Panc1 (cell line): Measurements from ENCODE around the gene MTM1. TPM values are rescaled to one million over a fixed set of nuclear protein-coding genes. Genes with fewer than 3 reads are reported as not detected.

Experiments used
- ATAC-seq: fragments of 200-7000 bp; cut with Tn5 transposase; 2 replicates; pipeline ENCODE4 v1.9.1; 2020; ENCODE audit warnings: mild to moderate bottlenecking, moderate library complexity
- BruUV-seq: library from RNA; stranded (reverse); fragments of 400-500 nt; replicated peaks from 2 replicates; lab custom pipeline; 2021; lab: Mats Ljungman, UMichigan
- CTCF ChIA-PET: fragments of 300-600 bp; sonication (Branson Sonifier 250); formaldehyde crosslinking; loops from one replicate; lab custom pipeline; 2022; ENCODE audit warnings: antibody characterized with exemption; lab: Charles Lee
- POLR2A ChIA-PET: fragments of 300-600 bp; sonication (Branson Sonifier 250); formaldehyde crosslinking; loops from one replicate; lab custom pipeline; 2022; ENCODE audit warnings: antibody characterized with exemption; lab: Charles Lee
- DNase-seq: peaks from one replicate; pipeline ENCODE4 v3.0.0-alpha.2; 2010; ENCODE audit warnings: low read depth, low spot score
- H3K27ac ChIP-seq: 2 replicates; pipeline ENCODE4 v1.5.1; 2011; ENCODE audit warnings: mild to moderate bottlenecking, low read length, inconsistent platforms
- H3K27me3 ChIP-seq: fragments of 200-500 bp; sonication (Bioruptor generic); 2 replicates; pipeline ENCODE4 v1.6.0; 2014; ENCODE audit warnings: low read length, inconsistent platforms; ENCODE audit not compliant: control insufficient read depth, insufficient read depth
- H3K36me3 ChIP-seq: fragments of 200-500 bp; sonication (Bioruptor generic); 2 replicates; pipeline ENCODE4 v1.5.1; 2014; ENCODE audit warnings: inconsistent platforms, mild to moderate bottlenecking, low read length, moderate library complexity; ENCODE audit not compliant: control insufficient read depth, insufficient read depth
- H3K4me1 ChIP-seq: 2 replicates; pipeline ENCODE4 v1.5.1; 2011; ENCODE audit warnings: inconsistent platforms, mild to moderate bottlenecking, low read length, moderate library complexity; ENCODE audit not compliant: control insufficient read depth, insufficient read depth
- H3K4me3 ChIP-seq, 2 experiments: 2 replicates each; pipeline ENCODE4 v1.5.1; 2011 to 2012; ENCODE audit warnings: low read depth in 2 of 2, low read length in 2 of 2, mild to moderate bottlenecking in 2 of 2, inconsistent platforms in 1 of 2, moderate library complexity in 1 of 2
- H3K9me3 ChIP-seq: fragments of 200-500 bp; sonication (Bioruptor generic); 2 replicates; pipeline ENCODE4 v1.5.1; 2014; ENCODE audit warnings: low read depth, mild to moderate bottlenecking, inconsistent platforms, low read length, moderate library complexity; ENCODE audit not compliant: control insufficient read depth, insufficient read depth
- POLR2AphosphoS5 ChIP-seq: IDR thresholded peaks from 2 replicates; pipeline ENCODE4 v1.6.1; 2012; ENCODE audit warnings: mild to moderate bottlenecking, low read depth, low read length, moderate library complexity
- SIN3A ChIP-seq: IDR thresholded peaks from 2 replicates; pipeline ENCODE4 v1.6.1; 2012; ENCODE audit warnings: low read depth, mild to moderate bottlenecking, low read length, moderate library complexity, borderline replicate concordance; ENCODE audit not compliant: insufficient read depth
- TCF7L2 ChIP-seq: IDR thresholded peaks from 2 replicates; pipeline ENCODE4 v1.6.1; 2011; ENCODE audit warnings: mild to moderate bottlenecking, low read depth, low read length, inconsistent platforms
- in situ Hi-C: cut with HindIII; loops from 2 replicates; pipeline ENCODE4 v1.10.0; 2016; ENCODE audit warnings: low sequenced_read_pairs, low pct_unique_long_range_greater_than_20kb
- intact Hi-C: fragments of 100-400 bp; cut with micrococcal nuclease; formaldehyde crosslinking; loops from one replicate; pipeline ENCODE4 v1.10.0; 2022; ENCODE audit not compliant: unreplicated experiment
- total RNA-seq: library from RNA; stranded (reverse); gene quantifications from one replicate; pipeline ENCODE4 v1.2.1, GENCODE V29; 2021; ENCODE audit not compliant: unreplicated experiment
- TF ChIP-seq, protein P1 (sequence below), 2 experiments: IDR thresholded peaks; 2 replicates each; pipeline ENCODE4 v1.6.1; 2011 to 2012; ENCODE audit warnings: low read depth in 2 of 2, control low read depth in 1 of 2, low read length in 1 of 2, mild to moderate bottlenecking in 1 of 2, moderate library complexity in 1 of 2; ENCODE audit not compliant: insufficient read depth in 1 of 2
- TF ChIP-seq, protein P2 (sequence below): fragments of 450-650 bp; IDR thresholded peaks from 2 replicates; pipeline ENCODE4 v1.5.1; 2017; ENCODE audit warnings: mild to moderate bottlenecking

Gene MTM1
- total RNA-seq, 1 experiment from 2014 or later, result 24.0 TPM

DNA sequence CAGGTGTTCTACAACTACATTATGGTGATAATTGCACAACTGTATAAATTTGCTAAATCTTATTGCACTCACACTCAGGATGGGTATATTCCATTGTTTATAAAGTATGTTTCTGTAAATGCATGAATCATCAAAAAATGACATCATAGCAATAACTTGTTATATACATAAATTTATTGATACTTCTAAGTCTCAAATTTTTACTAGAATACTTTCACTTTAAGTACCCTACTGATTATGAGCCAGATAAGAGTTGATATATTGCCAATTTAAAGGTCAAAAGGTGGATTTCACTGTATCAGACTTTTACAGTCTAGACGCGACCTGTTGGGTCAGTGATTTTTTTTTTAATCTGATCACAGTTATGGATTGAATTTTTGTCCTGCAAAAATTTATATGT, 87.4 kb downstream of the MTM1 start:
- intact Hi-C loops, result no loop called here
- CTCF ChIA-PET, result no interaction called here

DNA sequence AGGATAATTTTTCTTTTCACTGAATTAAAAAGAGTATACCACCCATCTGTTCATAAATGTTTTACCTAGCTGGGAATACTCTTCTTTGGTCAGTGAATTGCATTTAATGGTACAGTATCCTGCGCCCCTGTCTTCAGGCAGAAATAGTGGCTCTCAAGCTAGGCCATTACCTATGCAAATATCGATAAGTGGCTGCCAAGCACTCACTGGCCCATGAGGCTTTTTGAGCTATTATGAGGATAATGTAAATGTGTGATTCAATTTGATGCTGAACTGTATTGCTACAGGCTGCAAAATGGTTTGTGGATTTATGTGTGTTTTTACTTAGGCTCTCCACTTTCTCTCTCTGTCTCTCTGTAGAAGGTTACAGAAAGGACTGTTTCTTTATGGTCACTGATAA, 94.7 kb downstream of the MTM1 start:
- no peak overlapping the region for H3K27ac ChIP-seq
- ChIA-PET POLR2A (no interaction called here), CTCF (no interaction called here)
- no peaks in the 10 kb centered on the region; the same call in 1 of the 2 replicates for H3K36me3 ChIP-seq
- intact Hi-C loops (no loop called here), in situ Hi-C loops (no loop called here)
- ATAC-seq (no peak), DNase-seq (no peak)
- TF ChIP-seq, protein P1, sequence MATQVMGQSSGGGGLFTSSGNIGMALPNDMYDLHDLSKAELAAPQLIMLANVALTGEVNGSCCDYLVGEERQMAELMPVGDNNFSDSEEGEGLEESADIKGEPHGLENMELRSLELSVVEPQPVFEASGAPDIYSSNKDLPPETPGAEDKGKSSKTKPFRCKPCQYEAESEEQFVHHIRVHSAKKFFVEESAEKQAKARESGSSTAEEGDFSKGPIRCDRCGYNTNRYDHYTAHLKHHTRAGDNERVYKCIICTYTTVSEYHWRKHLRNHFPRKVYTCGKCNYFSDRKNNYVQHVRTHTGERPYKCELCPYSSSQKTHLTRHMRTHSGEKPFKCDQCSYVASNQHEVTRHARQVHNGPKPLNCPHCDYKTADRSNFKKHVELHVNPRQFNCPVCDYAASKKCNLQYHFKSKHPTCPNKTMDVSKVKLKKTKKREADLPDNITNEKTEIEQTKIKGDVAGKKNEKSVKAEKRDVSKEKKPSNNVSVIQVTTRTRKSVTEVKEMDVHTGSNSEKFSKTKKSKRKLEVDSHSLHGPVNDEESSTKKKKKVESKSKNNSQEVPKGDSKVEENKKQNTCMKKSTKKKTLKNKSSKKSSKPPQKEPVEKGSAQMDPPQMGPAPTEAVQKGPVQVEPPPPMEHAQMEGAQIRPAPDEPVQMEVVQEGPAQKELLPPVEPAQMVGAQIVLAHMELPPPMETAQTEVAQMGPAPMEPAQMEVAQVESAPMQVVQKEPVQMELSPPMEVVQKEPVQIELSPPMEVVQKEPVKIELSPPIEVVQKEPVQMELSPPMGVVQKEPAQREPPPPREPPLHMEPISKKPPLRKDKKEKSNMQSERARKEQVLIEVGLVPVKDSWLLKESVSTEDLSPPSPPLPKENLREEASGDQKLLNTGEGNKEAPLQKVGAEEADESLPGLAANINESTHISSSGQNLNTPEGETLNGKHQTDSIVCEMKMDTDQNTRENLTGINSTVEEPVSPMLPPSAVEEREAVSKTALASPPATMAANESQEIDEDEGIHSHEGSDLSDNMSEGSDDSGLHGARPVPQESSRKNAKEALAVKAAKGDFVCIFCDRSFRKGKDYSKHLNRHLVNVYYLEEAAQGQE (IDR thresholded peaks at IDR 0.05; ENCODE audit: insufficient read depth in 1 of 2, low read depth in 2 of 2, low read length in 1 of 2), result no peak
- no peak for TF ChIP-seq SIN3A
- TF ChIP-seq TCF7L2, result no peak
- no peak for TF ChIP-seq POLR2AphosphoS5
- TF ChIP-seq, protein P2, sequence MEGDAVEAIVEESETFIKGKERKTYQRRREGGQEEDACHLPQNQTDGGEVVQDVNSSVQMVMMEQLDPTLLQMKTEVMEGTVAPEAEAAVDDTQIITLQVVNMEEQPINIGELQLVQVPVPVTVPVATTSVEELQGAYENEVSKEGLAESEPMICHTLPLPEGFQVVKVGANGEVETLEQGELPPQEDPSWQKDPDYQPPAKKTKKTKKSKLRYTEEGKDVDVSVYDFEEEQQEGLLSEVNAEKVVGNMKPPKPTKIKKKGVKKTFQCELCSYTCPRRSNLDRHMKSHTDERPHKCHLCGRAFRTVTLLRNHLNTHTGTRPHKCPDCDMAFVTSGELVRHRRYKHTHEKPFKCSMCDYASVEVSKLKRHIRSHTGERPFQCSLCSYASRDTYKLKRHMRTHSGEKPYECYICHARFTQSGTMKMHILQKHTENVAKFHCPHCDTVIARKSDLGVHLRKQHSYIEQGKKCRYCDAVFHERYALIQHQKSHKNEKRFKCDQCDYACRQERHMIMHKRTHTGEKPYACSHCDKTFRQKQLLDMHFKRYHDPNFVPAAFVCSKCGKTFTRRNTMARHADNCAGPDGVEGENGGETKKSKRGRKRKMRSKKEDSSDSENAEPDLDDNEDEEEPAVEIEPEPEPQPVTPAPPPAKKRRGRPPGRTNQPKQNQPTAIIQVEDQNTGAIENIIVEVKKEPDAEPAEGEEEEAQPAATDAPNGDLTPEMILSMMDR, result no peak
- H3K4me1 ChIP-seq, result no peaks in the 10 kb centered on the region
- H3K27me3 ChIP-seq, result no peaks in the 10 kb centered on the region
- H3K4me3 ChIP-seq, result no peak overlapping the region
- no TSS peak for BruUV-seq
- H3K9me3 ChIP-seq, result no peaks in the 10 kb centered on the region

More for the DNA sequence above, 87.4 kb downstream of the MTM1 start:
- H3K4me1 ChIP-seq, result no peaks in the 10 kb centered on the region
- POLR2A ChIA-PET, result no interaction called here
- no peaks in the 10 kb centered on the region for H3K27me3 ChIP-seq
- H3K36me3 ChIP-seq, result peaks cover 3% of the 10 kb centered on the region; the same call in 1 of the 2 replicates
- H3K4me3 ChIP-seq, result no peak overlapping the region
- no peak for DNase-seq
- TF ChIP-seq, protein P1 (IDR thresholded peaks at IDR 0.05; ENCODE audit: insufficient read depth in 1 of 2, low read depth in 2 of 2, low read length in 1 of 2), result no peak
- TF ChIP-seq TCF7L2 (no peak), SIN3A (no peak), POLR2AphosphoS5 (no peak)
- TF ChIP-seq, protein P2, result no peak
- no peaks in the 10 kb centered on the region for H3K9me3 ChIP-seq
- BruUV-seq, result no TSS peak
- in situ Hi-C loops, result no loop called here
- ATAC-seq, result no peak
- no peak overlapping the region for H3K27ac ChIP-seq
